Body of pancreas (tissue), 4 donors: ENCODE data around the gene HAO1.

Source experiments
- POLR2A ChIP-seq, 3 donors: fragments of 450-650 bp; IDR thresholded peaks; one replicate each; pipeline ENCODE4 v1.6.1; 2016; ENCODE audit warnings: antibody characterized with exemption in 3 of 3, mild to moderate bottlenecking in 2 of 3
- TF ChIP-seq, protein P1 (sequence below), 7 experiments: fragments of 450-650 bp in 4 of 7; fragments of 200-600 bp in 3 of 7; sonication (generic) in 3 of 7; IDR thresholded peaks; one replicate each; pipeline ENCODE4 v1.5.1; 2016 to 2019; ENCODE audit warnings: antibody characterized with exemption in 7 of 7

DNA sequence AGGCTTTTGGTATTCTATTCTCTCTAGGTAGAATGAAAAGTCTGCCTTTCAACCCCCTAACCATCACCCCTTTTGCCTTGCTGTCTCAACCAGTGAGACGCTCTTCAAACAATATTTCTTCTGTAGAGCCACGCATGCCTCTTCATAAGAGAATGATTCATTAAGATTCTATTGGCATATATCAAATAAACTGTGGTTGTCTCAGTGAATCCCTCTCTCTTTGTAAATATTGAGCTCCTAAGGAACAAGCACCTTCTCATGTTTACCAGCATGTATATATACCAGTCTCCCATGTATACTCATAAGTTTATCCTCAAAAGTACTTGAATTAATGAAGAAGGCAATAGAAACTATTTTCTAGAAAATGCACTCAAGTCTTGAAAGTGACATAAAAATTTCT lies 90.6 kb downstream of the HAO1 start:
- TF ChIP-seq, protein P1, sequence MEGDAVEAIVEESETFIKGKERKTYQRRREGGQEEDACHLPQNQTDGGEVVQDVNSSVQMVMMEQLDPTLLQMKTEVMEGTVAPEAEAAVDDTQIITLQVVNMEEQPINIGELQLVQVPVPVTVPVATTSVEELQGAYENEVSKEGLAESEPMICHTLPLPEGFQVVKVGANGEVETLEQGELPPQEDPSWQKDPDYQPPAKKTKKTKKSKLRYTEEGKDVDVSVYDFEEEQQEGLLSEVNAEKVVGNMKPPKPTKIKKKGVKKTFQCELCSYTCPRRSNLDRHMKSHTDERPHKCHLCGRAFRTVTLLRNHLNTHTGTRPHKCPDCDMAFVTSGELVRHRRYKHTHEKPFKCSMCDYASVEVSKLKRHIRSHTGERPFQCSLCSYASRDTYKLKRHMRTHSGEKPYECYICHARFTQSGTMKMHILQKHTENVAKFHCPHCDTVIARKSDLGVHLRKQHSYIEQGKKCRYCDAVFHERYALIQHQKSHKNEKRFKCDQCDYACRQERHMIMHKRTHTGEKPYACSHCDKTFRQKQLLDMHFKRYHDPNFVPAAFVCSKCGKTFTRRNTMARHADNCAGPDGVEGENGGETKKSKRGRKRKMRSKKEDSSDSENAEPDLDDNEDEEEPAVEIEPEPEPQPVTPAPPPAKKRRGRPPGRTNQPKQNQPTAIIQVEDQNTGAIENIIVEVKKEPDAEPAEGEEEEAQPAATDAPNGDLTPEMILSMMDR (IDR thresholded peaks at IDR 0.05) = no peak
- TF ChIP-seq POLR2A (IDR thresholded peaks at IDR 0.05) = no peak
